GM19099 (cell line): Measurements from ENCODE around the gene C18orf54.

Experiments used
- POLR2A ChIP-seq: IDR thresholded peaks from 3 replicates; pipeline ENCODE4 v1.6.1; 2011; ENCODE audit warnings: low read depth; ENCODE audit not compliant: insufficient read length; ENCODE audit errors: extremely low read depth

C18orf54 gene

DNA sequence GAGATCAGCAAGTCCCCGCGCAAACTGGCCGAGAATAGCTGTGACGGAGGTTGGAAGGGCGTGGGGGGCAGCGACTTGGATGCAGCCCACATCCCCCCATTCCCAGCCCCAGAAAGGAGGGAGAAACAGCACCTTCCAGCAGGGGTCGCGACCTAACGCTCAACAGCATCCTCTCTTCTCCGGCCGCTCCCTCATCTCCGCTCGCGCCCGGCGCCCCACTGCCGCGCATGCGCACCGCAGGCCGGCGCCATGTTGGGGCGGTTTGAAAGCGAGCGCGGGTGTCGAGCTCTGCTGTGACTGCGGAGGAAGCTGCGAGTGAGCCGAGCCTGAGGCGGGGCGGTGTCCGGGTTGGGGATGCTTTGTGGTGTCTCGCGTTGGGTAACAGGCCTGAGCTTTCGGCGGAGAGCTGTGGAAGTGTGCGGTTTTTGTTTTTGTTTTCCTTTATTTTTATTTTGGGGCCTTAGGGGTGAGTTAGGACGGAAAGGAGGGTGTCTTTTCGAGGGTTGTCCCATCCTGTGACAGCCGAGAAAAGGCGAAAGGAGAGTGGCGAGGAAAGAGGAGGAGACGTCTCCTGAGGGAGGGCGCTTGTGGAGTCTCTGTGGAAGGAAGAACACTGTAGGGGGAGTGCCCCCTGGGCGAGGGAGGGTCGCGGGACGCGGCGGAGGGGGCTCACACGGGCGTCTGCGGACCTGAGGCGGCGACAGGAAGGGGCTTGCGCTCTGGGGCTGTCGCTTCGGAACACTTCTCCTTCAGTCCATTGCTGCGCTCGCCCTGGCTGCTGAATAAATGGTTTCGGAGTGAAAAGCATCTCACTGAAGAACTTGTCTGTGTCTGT lies at the start of gene C18orf54, which contains the start of gene STARD6:
C18orf54 (plus strand) TSS at position 247 of the 835 bp plus-strand sequence. CDS start 2,667 bp downstream, outside the sequence.
STARD6 (minus strand) TSS at position 199 of the 835 bp plus-strand sequence. CDS start 3,285 bp downstream, outside the sequence.
- TF ChIP-seq POLR2A, result peak; percentile 89

DNA sequence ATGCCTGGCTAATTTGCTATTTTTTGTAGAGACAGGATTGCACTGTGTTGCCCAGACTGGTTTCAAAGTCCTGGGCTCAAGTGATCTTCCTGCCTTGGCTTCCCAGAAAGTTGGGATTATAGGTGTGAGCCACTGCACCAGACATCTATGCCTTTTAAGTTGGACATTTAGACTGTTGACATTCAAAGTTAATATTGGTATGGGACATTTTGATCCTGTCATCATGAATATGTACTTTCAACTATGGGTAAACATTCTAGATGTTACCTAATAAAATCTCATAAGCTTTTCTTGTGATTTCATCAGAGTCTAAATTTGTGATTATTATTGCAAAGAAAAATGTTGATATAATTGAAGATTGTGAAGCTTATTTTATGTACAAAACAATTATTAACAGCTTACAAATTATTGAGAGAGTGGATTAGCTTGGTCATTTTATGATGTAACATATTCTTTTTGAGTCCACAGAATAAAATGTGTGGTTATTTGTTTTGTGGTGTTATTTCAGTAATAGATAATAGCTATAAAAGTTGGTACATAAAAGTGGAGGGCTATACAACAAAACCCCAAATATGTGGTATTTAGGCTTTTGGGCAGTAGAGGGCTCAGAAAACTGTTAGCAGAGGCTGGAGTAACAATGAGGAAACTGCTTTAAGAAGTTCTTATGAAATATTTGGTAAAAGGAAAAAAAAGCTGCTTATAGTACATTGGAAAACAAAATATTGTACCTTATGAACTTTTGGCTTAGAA lies 41.5 kb upstream of the C18orf54 start:
- no peak for TF ChIP-seq POLR2A

GRCh38 chr18:54323561-54323960 lies 34.1 kb upstream of the C18orf54 start:
- no peak for TF ChIP-seq POLR2A

DNA sequence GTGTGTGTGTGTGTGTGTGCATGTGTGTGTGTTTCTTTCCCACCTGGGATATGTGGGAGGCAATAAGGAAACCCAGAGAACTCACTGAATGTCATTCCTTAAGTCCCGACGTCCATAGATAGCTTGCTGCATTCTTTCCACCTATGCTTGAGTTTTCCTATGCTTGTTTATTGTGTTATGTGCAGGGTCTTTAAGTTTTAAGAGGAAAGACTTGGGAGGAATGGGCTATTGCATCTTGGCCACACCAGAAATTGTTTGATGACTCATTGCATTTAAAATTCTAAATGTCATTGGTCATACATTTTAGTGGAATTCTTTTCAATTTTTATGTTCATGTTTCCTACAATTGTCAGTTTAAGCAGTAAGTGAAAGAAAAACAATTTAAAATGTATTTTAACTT lies 33.7 kb upstream of the C18orf54 start:
- no peak for TF ChIP-seq POLR2A

- no peak for TF ChIP-seq POLR2A
These were observed 29.9 kb upstream of the C18orf54 start for GRCh38 chr18:54327818-54328217.

DNA sequence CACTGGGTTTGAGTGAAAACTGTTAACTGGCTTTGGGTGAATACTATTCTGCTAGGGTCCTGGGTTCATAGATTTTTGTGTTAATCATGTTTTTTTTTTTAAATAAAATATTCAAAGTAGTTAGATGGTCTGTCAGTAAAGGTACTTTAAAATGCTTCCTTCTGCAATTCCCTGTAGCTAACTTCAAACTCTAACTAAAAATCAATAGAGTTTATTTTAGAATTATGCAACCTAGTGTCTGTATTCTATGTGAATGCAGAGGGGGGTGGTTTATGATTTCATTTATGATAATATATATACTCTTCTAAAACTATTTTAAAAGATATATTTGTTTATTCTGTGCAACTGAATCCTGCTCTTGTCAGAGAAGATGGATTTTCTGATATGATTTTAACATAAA lies 27.9 kb upstream of the C18orf54 start:
- no peak for TF ChIP-seq POLR2A

- TF ChIP-seq POLR2A, result no peak
These were observed 26.7 kb upstream of the C18orf54 start for GRCh38 chr18:54330768-54331548.

GRCh38 chr18:54335638-54336173 lies 22.0 kb upstream of the C18orf54 start:
- TF ChIP-seq POLR2A, result no peak

- no peak for TF ChIP-seq POLR2A
These were observed 19.5 kb upstream of the C18orf54 start for GRCh38 chr18:54338230-54338629.

DNA sequence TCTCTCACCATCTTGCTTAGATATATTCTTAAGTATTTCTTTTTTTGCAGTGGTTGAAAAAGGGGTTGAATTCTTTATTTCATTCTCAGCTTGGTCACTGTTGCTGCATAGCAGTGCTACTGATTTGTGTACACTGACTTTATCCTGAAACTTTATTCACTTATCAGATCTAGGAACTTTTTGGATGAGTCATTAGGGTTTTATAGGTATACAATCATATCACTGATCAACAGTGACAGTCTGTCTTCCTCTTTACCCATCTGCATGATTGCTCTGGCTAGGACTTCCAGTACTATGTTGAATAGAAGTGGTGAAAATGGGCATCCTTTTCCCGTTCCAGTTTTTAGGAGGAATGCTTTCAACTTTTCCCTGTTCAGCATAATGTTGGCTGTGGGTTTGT lies 6.5 kb upstream of the C18orf54 start:
- TF ChIP-seq POLR2A, result no peak

DNA sequence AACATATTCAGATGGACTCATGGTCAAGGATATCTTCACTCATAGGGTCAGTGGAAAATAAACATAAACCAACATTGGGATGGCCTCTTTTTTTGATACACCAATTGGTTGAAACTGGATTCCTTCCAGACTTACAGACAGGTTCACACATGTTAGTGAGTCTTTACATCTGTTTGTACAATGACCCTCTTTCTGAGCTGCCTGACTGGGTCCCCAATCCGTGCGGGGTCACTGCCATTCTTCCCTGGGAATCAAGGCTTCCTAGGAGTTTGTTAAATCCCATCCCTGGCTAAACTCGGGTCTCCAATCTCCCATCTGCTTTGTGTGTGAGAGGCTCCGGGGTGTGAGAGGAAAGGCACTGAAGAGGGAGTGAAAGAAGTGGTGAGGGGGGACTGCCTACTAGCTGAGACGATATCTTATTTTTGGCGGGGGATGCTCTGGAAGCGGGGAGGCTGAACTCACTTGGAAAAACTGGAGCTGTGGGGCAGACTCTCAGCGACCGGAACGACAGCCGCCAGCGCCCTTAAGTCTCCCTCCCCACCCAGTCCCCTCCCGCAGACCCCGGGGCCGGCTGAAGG lies 535 bp upstream of the C18orf54 start:
- no peak for TF ChIP-seq POLR2A

DNA sequence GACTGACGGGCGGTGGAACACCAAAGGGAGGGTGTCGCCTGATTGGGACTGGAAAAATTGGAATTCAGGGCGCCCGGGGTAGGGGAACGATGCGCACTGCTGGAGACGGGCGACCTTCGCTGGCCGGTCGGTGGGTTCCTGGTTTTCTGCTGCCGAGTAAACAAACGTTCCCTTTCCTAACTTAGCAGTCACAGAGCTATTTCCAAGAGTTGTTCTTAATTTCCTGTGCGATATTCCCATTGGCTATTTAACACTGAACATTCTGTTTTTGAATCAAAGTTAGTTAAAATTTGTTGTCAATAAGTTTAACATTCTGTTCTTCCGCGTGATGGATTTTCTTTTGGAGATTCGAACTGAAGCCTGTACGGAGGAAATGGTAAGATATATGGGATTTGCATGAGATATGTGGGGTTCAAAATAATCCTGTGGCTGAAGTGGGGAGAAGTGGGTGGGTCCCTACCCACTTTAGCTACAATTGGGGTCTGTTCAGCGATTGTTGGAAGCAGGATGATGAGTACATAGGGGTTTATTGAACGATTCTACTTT lies 862 bp downstream of the C18orf54 start:
- TF ChIP-seq POLR2A, result no peak

DNA sequence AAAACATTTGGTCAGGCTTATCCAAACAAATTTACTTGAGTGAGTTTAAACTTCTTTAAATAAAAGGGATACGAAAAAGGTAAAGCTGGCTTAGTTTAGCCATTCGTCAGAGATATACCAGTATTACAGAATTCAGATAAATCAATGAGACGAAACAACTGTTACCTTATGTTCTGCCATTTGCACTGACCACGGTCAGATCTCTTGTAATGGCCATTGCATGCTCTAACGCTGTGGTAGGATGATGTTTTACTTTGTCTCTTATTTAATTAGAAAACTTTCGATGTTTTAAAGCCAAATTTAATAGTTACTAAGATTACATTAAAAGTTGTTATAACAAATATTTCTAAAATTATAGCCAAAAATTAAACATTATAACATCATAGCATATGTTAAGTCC lies 1.5 kb downstream of the C18orf54 start:
- no peak for TF ChIP-seq POLR2A

DNA sequence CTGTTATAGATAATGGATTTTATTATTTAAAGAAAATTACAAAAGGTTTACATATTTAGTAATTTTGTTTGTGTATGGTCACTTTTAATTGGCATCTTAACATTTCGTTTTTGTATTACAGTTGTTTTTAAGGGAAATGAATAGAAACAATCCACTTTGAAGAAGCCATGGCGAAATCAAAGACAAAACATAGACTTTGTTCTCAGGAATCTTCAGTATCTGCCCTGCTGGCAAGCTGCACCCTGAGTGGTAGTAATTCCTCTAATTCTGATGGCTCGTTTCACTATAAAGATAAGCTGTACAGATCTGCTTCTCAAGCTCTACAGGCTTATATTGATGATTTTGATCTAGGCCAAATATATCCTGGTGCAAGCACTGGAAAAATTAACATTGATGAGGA lies 2.7 kb downstream of the C18orf54 start:
- TF ChIP-seq POLR2A, result no peak
